IMR-90 (cell line): Measurements from ENCODE around the gene MOB4.

Experiments used
- BHLHE40 ChIP-seq: fragments of 150-350 bp; IDR thresholded peaks from 2 replicates; pipeline ENCODE4 v1.6.1; 2016; ENCODE audit warnings: mild to moderate bottlenecking, low read depth, low read length
- CEBPB ChIP-seq: IDR thresholded peaks from 2 replicates; pipeline ENCODE4 v1.6.1; 2012; ENCODE audit warnings: low read depth, low read length, improper control_type of control experiment
- FOS ChIP-seq: fragments of 150-350 bp; IDR thresholded peaks from 2 replicates; pipeline ENCODE4 v1.6.1; 2016; ENCODE audit warnings: low read depth, low read length
- MAZ ChIP-seq: IDR thresholded peaks from 2 replicates; pipeline ENCODE4 v1.6.1; 2012; ENCODE audit warnings: low read depth, mild to moderate bottlenecking, low read length, improper control_type of control experiment, moderate library complexity, borderline replicate concordance
- MXI1 ChIP-seq: IDR thresholded peaks from 2 replicates; pipeline ENCODE4 v1.6.1; 2012; ENCODE audit warnings: low read depth, mild to moderate bottlenecking, low read length, moderate library complexity, borderline replicate concordance
- NFE2L2 ChIP-seq: fragments of 150-350 bp; IDR thresholded peaks from 2 replicates; pipeline ENCODE4 v1.6.1; 2016; ENCODE audit warnings: low read depth, mild to moderate bottlenecking, low read length
- POLR2A ChIP-seq: IDR thresholded peaks from 2 replicates; pipeline ENCODE4 v1.6.1; 2012; ENCODE audit warnings: mild to moderate bottlenecking, low read depth, low read length
- RAD21 ChIP-seq: IDR thresholded peaks from 2 replicates; pipeline ENCODE4 v1.6.1; 2012; ENCODE audit warnings: low read length, improper control_type of control experiment
- RCOR1 ChIP-seq: IDR thresholded peaks from 2 replicates; pipeline ENCODE4 v1.6.1; 2012; ENCODE audit warnings: mild to moderate bottlenecking, low read length, improper control_type of control experiment; ENCODE audit not compliant: insufficient replicate concordance
- RFX5 ChIP-seq: IDR thresholded peaks from 2 replicates; pipeline ENCODE4 v1.8.0; 2012; ENCODE audit warnings: low read depth, mild to moderate bottlenecking, low read length, moderate library complexity
- SMC3 ChIP-seq: fragments of 150-350 bp; IDR thresholded peaks from 2 replicates; pipeline ENCODE4 v1.6.1; 2016; ENCODE audit warnings: low read depth, mild to moderate bottlenecking, antibody characterized with exemption, low read length, moderate library complexity
- TF ChIP-seq, protein P1 (sequence below): conservative IDR thresholded peaks from 2 replicates; pipeline ENCODE4 v1.5.1; 2012; ENCODE audit warnings: mild to moderate bottlenecking, low read depth, low read length, improper control_type of control experiment
- TF ChIP-seq, protein P2 (sequence below): fragments of 150-350 bp; IDR thresholded peaks from 2 replicates; pipeline ENCODE4 v1.6.1; 2016; ENCODE audit warnings: low read depth, mild to moderate bottlenecking, low read length, moderate library complexity, borderline replicate concordance
- TF ChIP-seq, protein P3 (sequence below): fragments of 150-350 bp; IDR thresholded peaks from 2 replicates; pipeline ENCODE4 v1.6.1; 2017; ENCODE audit warnings: mild to moderate bottlenecking, antibody characterized with exemption, low read length, low read depth

DNA sequence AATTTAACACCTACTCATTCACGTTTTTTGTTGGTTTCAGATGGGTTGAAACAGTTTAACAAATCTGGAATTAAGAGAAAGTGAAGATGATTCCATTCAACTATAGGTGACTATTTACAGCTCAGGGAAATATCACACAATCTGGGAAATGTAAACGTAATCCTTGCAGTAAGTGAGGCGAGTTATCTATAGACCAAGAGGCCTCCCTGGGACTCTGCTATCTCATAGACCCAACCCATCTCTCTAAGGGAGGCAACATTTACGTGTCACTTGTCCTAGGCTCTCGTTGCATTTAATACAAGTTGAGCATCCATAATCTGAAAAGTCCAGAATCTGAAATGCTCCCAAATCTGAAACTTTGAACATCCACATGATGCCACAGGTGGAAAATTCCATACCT, 2.0 kb upstream of the MOB4 start:
- TF ChIP-seq, protein P1, sequence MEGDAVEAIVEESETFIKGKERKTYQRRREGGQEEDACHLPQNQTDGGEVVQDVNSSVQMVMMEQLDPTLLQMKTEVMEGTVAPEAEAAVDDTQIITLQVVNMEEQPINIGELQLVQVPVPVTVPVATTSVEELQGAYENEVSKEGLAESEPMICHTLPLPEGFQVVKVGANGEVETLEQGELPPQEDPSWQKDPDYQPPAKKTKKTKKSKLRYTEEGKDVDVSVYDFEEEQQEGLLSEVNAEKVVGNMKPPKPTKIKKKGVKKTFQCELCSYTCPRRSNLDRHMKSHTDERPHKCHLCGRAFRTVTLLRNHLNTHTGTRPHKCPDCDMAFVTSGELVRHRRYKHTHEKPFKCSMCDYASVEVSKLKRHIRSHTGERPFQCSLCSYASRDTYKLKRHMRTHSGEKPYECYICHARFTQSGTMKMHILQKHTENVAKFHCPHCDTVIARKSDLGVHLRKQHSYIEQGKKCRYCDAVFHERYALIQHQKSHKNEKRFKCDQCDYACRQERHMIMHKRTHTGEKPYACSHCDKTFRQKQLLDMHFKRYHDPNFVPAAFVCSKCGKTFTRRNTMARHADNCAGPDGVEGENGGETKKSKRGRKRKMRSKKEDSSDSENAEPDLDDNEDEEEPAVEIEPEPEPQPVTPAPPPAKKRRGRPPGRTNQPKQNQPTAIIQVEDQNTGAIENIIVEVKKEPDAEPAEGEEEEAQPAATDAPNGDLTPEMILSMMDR: no peak
- TF ChIP-seq POLR2A (no peak), FOS (no peak), RFX5 (no peak), RCOR1 (no peak), RAD21 (no peak), MAZ (no peak), CEBPB (no peak), NFE2L2 (no peak), BHLHE40 (no peak), MXI1 (no peak), SMC3 (no peak)
- TF ChIP-seq, protein P2, sequence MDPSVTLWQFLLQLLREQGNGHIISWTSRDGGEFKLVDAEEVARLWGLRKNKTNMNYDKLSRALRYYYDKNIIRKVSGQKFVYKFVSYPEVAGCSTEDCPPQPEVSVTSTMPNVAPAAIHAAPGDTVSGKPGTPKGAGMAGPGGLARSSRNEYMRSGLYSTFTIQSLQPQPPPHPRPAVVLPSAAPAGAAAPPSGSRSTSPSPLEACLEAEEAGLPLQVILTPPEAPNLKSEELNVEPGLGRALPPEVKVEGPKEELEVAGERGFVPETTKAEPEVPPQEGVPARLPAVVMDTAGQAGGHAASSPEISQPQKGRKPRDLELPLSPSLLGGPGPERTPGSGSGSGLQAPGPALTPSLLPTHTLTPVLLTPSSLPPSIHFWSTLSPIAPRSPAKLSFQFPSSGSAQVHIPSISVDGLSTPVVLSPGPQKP: no peak
- TF ChIP-seq, protein P3, sequence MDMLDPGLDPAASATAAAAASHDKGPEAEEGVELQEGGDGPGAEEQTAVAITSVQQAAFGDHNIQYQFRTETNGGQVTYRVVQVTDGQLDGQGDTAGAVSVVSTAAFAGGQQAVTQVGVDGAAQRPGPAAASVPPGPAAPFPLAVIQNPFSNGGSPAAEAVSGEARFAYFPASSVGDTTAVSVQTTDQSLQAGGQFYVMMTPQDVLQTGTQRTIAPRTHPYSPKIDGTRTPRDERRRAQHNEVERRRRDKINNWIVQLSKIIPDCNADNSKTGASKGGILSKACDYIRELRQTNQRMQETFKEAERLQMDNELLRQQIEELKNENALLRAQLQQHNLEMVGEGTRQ: no peak
